Subcutaneous abdominal adipose tissue (tissue), 5 donors: Measurements from ENCODE around the gene PDK2.

Source experiments
- H3K27ac ChIP-seq: one replicate; pipeline ENCODE4 v1.7.0; 2013; ENCODE audit warnings: low read depth, mild to moderate bottlenecking, inconsistent platforms, low read length, moderate library complexity
- H3K27me3 ChIP-seq, 5 donors: one replicate each; pipeline ENCODE4 v1.7.0; 2013; ENCODE audit warnings: low read length in 5 of 5, inconsistent platforms in 1 of 5; ENCODE audit not compliant: control insufficient read depth in 5 of 5, insufficient read depth in 4 of 5
- H3K36me3 ChIP-seq, 5 donors: one replicate each; pipeline ENCODE4 v1.7.0; 2013; ENCODE audit warnings: low read length in 5 of 5; ENCODE audit not compliant: control insufficient read depth in 5 of 5, insufficient read depth in 5 of 5
- H3K4me1 ChIP-seq, 5 donors: one replicate each; pipeline ENCODE4 v1.7.0; 2013; ENCODE audit warnings: low read length in 5 of 5, mild to moderate bottlenecking in 3 of 5, moderate library complexity in 1 of 5; ENCODE audit not compliant: control insufficient read depth in 5 of 5, insufficient read depth in 5 of 5
- H3K4me3 ChIP-seq, 5 donors: one replicate each; pipeline ENCODE4 v1.7.0; 2013; ENCODE audit warnings: low read length in 5 of 5, low read depth in 1 of 5
- H3K9ac ChIP-seq, 5 donors: one replicate each; pipeline ENCODE4 v1.7.0; 2013; ENCODE audit warnings: low read length in 5 of 5, mild to moderate bottlenecking in 4 of 5, moderate library complexity in 3 of 5
- H3K9me3 ChIP-seq, 5 donors: one replicate each; pipeline ENCODE4 v1.7.0; 2013; ENCODE audit warnings: low read length in 5 of 5; ENCODE audit not compliant: control insufficient read depth in 5 of 5
- donor health status: healthy.
- donor health status: healthy.
- donor health status: healthy.
- donor health status: healthy.
- donor health status: healthy.

The PDK2 gene

GRCh38 chr17:50094753-50095619, at the start of gene PDK2:
Gene PDK2 (plus strand): TSS chr17:50095351. CDS start chr17:50095436, 85 bp downstream.
- Histone ChIP-seq H3K4me1 (peaks cover 11 to 50% (median 48%) of the 10 kb centered on the region in 5 donors), H3K36me3 (peaks cover 0 to 30% (median 27%) of the 10 kb centered on the region in 5 donors), H3K9ac (peak within 1 kb of the TSS; percentile 87 to 90 (median 88)), H3K9me3 (no peaks in the 10 kb centered on the region), H3K27ac (peak within 1 kb of the TSS; percentile 89), H3K27me3 (peaks cover 0 to 3% (median 0%) of the 10 kb centered on the region in 5 donors), H3K4me3 (peak within 1 kb of the TSS; percentile 83 to 96 (median 87))

GRCh38 chr17:50046179-50046578, 49.0 kb upstream of the PDK2 start:
- H3K9ac ChIP-seq = no peak overlapping the region
- peaks cover 0 to 4% (median 0%) of the 10 kb centered on the region in 5 donors for H3K27me3 ChIP-seq
- peaks cover 0 to 46% (median 0%) of the 10 kb centered on the region in 5 donors for H3K4me1 ChIP-seq
- H3K9me3 ChIP-seq = no peaks in the 10 kb centered on the region
- H3K27ac ChIP-seq = no peak overlapping the region
- no peak overlapping the region for H3K4me3 ChIP-seq
- no peaks in the 10 kb centered on the region for H3K36me3 ChIP-seq

- no peaks in the 10 kb centered on the region for H3K36me3 ChIP-seq
- no peak overlapping the region for H3K27ac ChIP-seq
- H3K4me1 ChIP-seq = peaks cover 0 to 46% (median 0%) of the 10 kb centered on the region in 5 donors
- H3K9ac ChIP-seq = no peak overlapping the region
- no peak overlapping the region for H3K4me3 ChIP-seq
- H3K9me3 ChIP-seq = no peaks in the 10 kb centered on the region
- H3K27me3 ChIP-seq = peaks cover 0 to 8% (median 0%) of the 10 kb centered on the region in 5 donors
Observed at GRCh38 chr17:50046667-50047066, 48.5 kb upstream of the PDK2 start.

GRCh38 chr17:50047083-50047482, 48.1 kb upstream of the PDK2 start:
- H3K9me3 ChIP-seq = no peaks in the 10 kb centered on the region
- peaks cover 0 to 46% (median 0%) of the 10 kb centered on the region in 5 donors for H3K4me1 ChIP-seq
- H3K9ac ChIP-seq = no peak overlapping the region
- H3K27me3 ChIP-seq = peaks cover 0 to 9% (median 2%) of the 10 kb centered on the region in 5 donors
- H3K4me3 ChIP-seq = no peak overlapping the region
- H3K36me3 ChIP-seq = no peaks in the 10 kb centered on the region
- H3K27ac ChIP-seq = no peak overlapping the region

GRCh38 chr17:50047488-50048126, 47.5 kb upstream of the PDK2 start:
- no peak overlapping the region for H3K4me3 ChIP-seq
- H3K27me3 ChIP-seq = peaks cover 0 to 9% (median 3%) of the 10 kb centered on the region in 5 donors
- no peaks in the 10 kb centered on the region for H3K36me3 ChIP-seq
- H3K4me1 ChIP-seq = peaks cover 0 to 46% (median 0%) of the 10 kb centered on the region in 5 donors
- H3K9me3 ChIP-seq = no peaks in the 10 kb centered on the region
- no peak overlapping the region for H3K9ac ChIP-seq
- H3K27ac ChIP-seq = no peak overlapping the region

- H3K27ac ChIP-seq = no peak overlapping the region
- H3K36me3 ChIP-seq = no peaks in the 10 kb centered on the region
- H3K4me1 ChIP-seq = peaks cover 0 to 46% (median 0%) of the 10 kb centered on the region in 5 donors
- no peak overlapping the region for H3K9ac ChIP-seq
- no peaks in the 10 kb centered on the region for H3K9me3 ChIP-seq
- H3K4me3 ChIP-seq = no peak overlapping the region
- peaks cover 4 to 10% (median 5%) of the 10 kb centered on the region in 5 donors for H3K27me3 ChIP-seq
Observed at GRCh38 chr17:50048146-50048720, 46.9 kb upstream of the PDK2 start.

- H3K27me3 ChIP-seq = peaks cover 0 to 17% (median 6%) of the 10 kb centered on the region in 5 donors
- peaks cover 0 to 45% (median 0%) of the 10 kb centered on the region in 5 donors for H3K4me1 ChIP-seq
- no peaks in the 10 kb centered on the region for H3K36me3 ChIP-seq
- H3K9me3 ChIP-seq = no peaks in the 10 kb centered on the region
- H3K27ac ChIP-seq = no peak overlapping the region
- H3K9ac ChIP-seq = no peak overlapping the region
- H3K4me3 ChIP-seq = no peak overlapping the region
Observed at GRCh38 chr17:50048988-50049387, 46.2 kb upstream of the PDK2 start.

GRCh38 chr17:50049636-50050035, 45.5 kb upstream of the PDK2 start:
- no peaks in the 10 kb centered on the region for H3K36me3 ChIP-seq
- no peak overlapping the region for H3K9ac ChIP-seq
- no peaks in the 10 kb centered on the region for H3K9me3 ChIP-seq
- no peak overlapping the region for H3K27ac ChIP-seq
- H3K4me1 ChIP-seq = peaks cover 0 to 38% (median 0%) of the 10 kb centered on the region in 5 donors
- peaks cover 0 to 18% (median 6%) of the 10 kb centered on the region in 5 donors for H3K27me3 ChIP-seq
- no peak overlapping the region for H3K4me3 ChIP-seq

- no peak overlapping the region for H3K27ac ChIP-seq
- H3K27me3 ChIP-seq = peaks cover 0 to 25% (median 12%) of the 10 kb centered on the region in 5 donors
- H3K4me1 ChIP-seq = peaks cover 3 to 37% (median 8%) of the 10 kb centered on the region in 5 donors
- no peak overlapping the region for H3K4me3 ChIP-seq
- no peak overlapping the region for H3K9ac ChIP-seq
- H3K36me3 ChIP-seq = no peaks in the 10 kb centered on the region
- H3K9me3 ChIP-seq = no peaks in the 10 kb centered on the region
Observed at GRCh38 chr17:50050431-50051032, 44.6 kb upstream of the PDK2 start.
